Smooth muscle cell of the umbilical artery (primary cell): ENCODE data around the gene TRIP13. TPM values are rescaled to one million over a fixed set of nuclear protein-coding genes. Genes with fewer than 3 reads are reported as not detected.

ENCODE experiments used
- total RNA-seq: library from RNA; depleted of rRNA; stranded (reverse); fragments of >200 nt; gene quantifications from 2 replicates; pipeline ENCODE4 v1.2.3, GENCODE V29; 2014

Gene TRIP13, protein sequence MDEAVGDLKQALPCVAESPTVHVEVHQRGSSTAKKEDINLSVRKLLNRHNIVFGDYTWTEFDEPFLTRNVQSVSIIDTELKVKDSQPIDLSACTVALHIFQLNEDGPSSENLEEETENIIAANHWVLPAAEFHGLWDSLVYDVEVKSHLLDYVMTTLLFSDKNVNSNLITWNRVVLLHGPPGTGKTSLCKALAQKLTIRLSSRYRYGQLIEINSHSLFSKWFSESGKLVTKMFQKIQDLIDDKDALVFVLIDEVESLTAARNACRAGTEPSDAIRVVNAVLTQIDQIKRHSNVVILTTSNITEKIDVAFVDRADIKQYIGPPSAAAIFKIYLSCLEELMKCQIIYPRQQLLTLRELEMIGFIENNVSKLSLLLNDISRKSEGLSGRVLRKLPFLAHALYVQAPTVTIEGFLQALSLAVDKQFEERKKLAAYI
- 4.2 and 21.2 TPM in 2 replicates for total RNA-seq

DNA sequence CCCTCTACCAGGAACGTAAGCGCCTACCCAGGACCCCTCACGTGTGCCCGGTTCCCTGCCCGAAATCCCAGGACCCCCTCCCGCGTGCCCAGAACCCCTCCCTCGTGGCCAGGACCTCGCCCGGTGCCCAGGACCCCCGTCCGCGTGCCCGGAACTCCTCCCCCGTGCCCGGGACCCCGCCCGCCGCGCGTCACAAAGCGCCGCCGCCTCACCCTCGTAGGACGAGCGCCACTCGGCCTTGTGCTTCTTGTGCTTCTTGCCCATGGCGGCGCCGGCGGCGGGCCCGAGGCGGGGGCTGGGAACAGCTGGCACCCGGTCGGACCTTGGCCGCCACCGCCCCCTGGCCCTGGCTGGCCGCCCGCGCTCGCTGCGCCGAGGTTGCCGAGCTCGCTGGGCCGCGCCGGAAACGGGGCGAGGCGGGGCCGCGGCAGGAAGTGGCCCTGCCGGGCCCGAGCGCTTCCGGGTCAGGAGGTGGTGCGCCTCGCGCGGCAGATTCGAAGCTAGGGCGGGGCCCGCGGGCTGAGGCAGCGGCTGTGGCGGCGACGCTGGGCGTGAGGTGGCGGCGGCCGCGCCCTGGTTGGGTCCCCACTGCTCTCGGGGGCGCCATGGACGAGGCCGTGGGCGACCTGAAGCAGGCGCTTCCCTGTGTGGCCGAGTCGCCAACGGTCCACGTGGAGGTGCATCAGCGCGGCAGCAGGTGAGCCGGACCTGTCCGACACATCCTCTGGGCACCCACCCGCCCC, at the start of gene TRIP13, which contains the start of gene BRD9:
TRIP13 (plus strand) TSS at position 491 of the 743 bp plus-strand sequence; CDS start at position 606, 115 bp downstream.
BRD9 (minus strand) TSS at position 408 of the 743 bp plus-strand sequence; CDS start at position 264, 144 bp downstream.

DNA sequence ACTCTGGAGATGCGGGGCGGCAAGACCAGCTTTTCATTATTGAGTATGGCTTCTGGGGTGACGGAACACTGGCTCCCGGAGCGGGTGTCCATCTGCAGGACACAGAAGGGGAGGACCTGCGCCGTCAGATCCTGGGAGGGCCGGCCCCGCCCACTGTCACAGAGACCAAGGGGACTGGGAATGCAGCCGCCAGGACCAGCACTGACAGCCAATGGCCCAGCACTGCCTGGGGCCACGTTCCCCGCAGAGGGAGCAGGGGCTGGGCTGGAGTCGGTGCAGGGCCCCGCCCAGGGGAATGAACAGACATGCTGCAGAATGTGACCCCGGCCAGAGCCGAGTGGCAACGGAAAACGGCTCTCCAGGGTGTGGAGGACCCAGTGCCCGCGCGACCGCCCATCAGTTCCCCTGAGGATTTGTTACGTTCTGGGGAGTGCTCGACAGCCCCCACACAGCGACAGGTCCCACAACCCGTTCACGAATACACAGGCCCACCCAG, 42.1 kb upstream of the TRIP13 start, which contains the start of gene ZDHHC11:
ZDHHC11 (minus strand) TSS at position 476 of the 496 bp plus-strand sequence; CDS start at position 92, 384 bp downstream.

Other genes starting within 250 kb of the TRIP13 start
- 0.30 and 0.37 TPM in 2 replicates for gene TPPP, start 199.5 kb upstream of the TRIP13 start, total RNA-seq
- gene ZDHHC11B, start 108.2 kb upstream of the TRIP13 start, total RNA-seq: not detected in 2 replicates
- gene ZDHHC11, start 41.9 kb upstream of the TRIP13 start, total RNA-seq: 2.1 and 2.5 TPM in 2 replicates
- gene BRD9, start 83 bp upstream of the TRIP13 start, total RNA-seq: 42.2 and 57.1 TPM in 2 replicates
- 0.59 TPM in 1 of 2 replicates, not detected in the other for gene NKD2, start 115.9 kb downstream of the TRIP13 start, total RNA-seq
- gene SLC12A7, start 219.2 kb downstream of the TRIP13 start, total RNA-seq: 12.8 and 28.1 TPM in 2 replicates